HG03108 (cell line): ENCODE data around the gene SOHLH1.

Experiments used
- ATAC-seq: cut with Tn5 transposase; IDR thresholded peaks from one replicate; pipeline ENCODE4 v1.9.1; 2021; ENCODE audit warnings: moderate library complexity; ENCODE audit not compliant: unreplicated experiment

The SOHLH1 gene

GRCh38 chr9:135705376-135705775 is 6.1 kb upstream of the SOHLH1 start:
- ATAC-seq: no peak

DNA sequence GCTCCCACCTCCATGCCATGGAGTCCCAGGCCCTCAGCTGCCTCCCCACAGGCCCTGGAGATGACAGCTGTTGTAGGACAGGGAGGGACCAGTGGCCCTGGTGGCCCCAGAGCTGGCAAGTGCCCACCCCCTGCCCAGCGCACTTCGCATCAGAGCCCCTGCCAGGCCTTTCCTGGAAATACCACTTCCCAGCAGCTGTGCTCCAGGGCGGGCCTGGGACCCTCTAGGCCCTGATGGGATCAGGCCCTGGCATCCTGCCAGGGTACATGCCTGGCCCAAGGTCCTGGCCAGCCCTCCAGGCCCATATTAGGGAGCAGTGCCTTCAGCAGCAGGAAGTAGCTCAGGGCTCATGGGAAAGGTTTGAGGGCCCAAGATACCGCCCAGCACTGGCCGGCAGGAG is 5.2 kb upstream of the SOHLH1 start:
- no peak for ATAC-seq

DNA sequence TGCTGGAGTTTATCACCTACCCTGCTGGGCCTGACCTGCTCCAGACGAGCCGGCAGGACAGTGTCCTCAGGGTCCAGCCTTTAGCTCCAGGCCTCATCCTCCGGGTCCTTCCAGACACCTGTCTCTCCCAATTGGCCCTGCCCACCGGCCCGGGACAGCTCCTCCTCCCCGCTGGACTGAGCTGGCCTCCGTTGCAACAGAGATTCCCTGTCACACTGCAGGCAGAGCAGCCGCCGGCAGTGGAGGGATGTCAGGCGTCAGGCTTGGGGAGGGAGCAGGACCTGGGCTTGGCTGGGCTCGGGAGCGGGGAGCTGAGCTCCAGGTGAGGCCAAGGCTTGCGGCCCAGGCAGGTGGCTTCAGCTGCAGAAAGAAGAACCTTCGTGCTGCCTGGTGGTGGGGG is 4.4 kb upstream of the SOHLH1 start:
- no peak for ATAC-seq

DNA sequence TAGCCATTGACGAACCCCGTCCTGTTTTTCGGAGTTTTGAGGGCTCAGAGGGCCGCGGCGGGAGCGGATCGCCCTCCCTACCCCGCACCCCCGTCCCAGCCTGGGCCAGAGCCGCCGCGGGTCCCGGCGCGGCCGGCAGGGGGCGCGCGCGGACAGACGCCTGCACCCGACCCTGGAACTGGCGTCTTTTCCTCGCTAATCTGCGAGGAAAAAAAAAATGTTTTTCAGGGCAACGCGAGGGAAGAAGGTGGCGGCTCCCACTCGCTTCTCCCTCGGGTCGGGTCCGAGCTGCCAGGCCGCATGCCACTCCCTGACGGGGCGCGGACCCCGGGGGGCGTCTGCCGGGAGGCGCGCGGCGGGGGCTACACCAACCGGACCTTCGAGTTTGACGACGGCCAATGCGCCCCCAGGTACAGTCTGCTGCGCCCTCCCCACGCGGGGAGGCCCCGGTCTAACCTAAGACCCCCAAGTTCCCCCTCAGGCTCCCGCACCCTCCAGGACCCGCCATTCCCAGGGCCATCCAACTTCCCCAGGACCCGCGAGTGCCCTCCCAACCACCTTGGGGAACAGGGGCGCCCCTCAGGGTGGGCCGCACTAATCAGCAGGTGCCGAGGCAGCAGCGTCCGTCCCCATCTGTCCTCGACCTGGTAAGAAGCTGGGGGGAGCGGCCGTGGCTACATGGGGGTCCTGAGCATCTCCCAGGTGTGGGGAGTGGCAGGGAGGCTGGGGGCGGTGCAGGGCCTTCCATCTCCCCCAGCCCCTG is 2.9 kb upstream of the SOHLH1 start, which contains the start of gene KCNT1:
KCNT1 (plus strand) TSS at position 227 of the 763 bp plus-strand sequence; CDS start at position 301, 74 bp downstream.
- no peak for ATAC-seq

DNA sequence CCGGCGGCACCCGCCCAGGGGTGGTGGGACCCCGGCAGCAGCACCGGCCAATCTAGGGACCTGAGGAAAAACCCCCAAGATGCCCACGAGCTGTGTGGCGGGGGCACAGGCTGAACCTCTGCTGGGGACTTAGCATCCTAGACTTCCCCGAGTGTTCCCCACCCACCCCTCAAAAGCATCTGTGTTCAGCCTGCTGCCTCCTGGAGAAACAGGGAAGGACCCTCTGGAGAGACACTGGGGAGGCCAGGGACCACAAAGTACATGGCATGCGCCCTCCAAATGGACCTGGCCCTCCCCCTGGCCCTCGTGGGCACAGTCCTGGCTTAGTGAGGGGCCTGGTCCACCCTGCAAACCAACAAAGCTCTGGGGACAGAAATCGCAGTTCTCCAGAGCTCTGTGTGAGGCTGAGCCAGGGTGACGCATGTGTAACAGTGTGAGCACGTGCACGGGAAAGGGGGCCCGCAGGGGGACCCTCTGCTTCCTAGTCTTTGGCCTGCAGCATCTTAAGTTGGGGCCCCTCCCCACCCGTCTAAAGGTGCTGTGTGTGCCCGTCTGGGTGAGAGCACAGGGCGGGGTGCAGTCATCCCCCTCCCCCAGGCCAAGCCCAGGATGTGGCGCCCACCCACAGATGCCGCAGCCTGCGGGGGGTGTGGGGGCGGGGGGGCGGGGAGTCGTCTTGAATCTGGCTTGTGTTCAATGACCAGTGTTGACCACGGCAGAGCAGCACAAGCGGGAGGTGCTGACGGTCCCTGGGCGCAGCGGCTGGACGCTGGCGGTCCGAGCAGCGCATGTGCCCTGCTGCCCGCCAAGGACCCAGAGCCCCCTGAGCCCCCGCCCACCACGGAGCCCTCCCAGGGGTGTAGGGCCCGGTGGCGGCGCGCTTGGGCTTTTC is 2.0 kb upstream of the SOHLH1 start:
- ATAC-seq: no peak

- ATAC-seq: no peak
These were observed 1.2 kb upstream of the SOHLH1 start for GRCh38 chr9:135700525-135700924.

GRCh38 chr9:135698767-135699166 is 514 bp downstream of the SOHLH1 start:
- no peak for ATAC-seq

DNA sequence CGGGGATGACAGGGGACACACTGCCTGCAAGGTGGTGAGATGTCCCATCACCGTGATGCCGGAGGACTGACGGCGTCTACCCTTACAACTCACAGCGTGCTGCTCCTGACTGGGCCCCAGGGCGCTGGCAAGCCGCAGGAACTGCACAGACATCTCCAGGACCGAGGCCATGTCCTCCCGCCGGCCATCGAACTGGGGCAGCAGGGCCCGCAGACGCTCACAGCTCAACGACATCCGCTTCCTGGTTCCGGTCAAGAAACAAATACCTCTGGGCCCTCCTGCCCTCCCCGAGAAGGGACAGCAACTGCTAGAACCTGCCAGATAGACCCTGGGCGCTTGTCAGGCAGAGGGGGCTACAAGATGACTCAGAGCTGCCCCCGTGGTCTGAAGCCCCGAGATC is 1.0 kb downstream of the SOHLH1 start:
- no peak for ATAC-seq

GRCh38 chr9:135697226-135697625 is 2.1 kb downstream of the SOHLH1 start:
- ATAC-seq: no peak

DNA sequence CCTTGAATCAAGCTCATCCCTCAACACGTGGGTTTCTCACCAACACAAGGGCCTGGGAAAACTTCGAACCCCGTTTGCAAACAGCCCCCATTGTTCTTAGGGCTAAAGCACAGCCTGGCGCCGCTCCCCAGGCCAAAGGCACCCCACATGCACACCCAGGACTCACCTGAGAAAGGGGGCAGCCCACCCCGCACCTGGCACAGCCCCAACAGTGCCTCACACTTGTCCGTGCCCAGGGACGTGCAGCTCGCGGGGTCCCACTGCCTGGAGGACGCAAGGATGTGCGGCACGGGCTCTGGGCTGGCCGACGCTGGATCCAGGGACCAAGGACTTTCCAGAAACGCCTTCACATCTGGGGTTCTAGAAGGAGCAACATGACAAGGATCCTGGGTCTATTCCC is 2.8 kb downstream of the SOHLH1 start:
- no peak for ATAC-seq

GRCh38 chr9:135695642-135696041 is 3.6 kb downstream of the SOHLH1 start:
- ATAC-seq: no peak

- no peak for ATAC-seq
These were observed 4.2 kb downstream of the SOHLH1 start for GRCh38 chr9:135695036-135695435.

GRCh38 chr9:135694414-135694813 is 4.9 kb downstream of the SOHLH1 start:
- no peak for ATAC-seq

DNA sequence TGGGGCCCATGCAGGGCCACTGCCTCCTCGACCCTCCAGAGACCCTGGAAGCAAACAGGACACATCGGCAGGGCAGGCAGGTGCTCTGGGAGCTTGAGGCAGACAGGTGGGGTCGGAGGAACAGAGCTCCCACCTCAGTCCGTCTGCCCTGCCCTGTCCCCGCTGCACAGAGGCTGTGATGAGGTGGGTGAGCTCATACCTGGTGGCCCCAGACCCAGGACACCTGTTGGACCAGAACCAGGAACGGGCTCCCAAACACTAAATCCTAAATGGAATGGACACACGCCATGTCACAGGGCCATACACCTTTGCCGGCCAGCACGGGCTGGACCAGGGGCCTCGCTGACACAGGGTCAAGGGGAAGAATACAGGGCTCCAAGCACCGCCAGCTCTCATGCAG is 5.5 kb downstream of the SOHLH1 start:
- ATAC-seq: no peak

DNA sequence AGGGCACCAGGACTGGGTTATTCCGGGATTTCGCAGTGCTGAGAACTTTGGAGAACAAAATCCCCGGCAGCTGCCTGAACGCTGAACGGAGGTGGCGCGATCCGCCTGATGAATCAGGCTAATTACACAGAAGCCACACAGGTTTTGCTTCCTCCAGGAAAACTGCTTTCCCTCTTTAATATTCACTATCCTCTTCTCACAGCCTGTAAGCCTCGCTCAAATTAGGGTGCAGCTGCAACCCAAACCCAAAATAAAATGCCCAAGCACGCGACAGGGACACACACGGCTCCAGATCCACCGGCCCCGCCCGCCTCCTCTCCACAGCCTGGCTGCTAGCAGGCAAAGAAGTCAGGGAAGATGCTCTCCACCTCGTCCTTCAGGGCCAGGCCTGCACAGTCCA is 6.0 kb downstream of the SOHLH1 start:
- no peak for ATAC-seq

DNA sequence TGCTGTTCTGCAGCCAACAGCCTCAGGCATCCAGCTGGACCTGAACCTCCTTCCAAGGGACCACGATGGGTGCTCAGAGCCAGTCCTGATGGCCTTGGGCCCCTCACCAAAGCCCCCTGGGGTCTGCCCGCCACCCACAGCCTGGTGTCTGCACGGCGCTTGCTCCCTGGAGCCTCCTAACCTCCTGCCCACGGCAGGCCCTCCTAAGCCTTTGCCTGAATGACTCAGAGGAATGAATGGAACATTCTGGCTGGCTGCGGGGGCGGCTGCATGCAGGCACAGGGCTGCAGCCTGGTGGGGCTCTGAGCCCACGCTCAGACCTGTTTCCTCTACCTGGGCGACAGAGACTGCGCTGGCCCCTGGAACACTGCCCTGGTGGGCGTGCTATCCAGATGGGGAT is 6.9 kb downstream of the SOHLH1 start:
- no peak for ATAC-seq

DNA sequence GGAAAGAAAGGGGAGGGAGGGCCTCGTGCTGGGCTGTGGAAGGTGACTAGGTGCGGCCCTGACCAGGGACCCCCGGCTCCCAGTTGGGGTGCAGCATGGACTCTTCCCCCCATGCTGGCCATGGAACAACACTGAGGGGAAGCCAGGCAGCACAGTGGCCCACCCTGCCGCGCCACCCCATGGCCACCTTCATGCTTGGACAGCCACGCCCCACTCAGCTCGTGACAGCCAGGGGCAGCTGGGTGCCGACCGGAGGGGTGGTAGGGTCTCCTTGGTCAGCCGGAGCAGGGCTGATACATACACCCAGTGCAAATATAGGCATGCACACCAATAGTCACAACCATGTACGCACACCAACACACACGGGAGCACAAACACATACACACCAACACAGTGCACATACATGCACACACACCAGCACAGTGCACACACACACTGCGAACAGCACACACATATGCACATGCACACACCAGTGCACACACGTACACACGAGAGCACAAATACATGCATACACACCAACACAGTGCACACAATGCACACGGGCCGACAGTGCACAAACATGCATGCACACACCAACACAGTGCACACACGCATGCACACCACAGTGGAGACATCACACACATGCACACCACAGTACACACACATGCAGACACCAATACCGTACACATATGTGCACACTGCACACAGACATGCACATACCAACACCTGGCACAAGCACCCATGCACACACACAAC is 8.3 kb downstream of the SOHLH1 start:
- no peak for ATAC-seq

GRCh38 chr9:135689011-135689410 is 10.3 kb downstream of the SOHLH1 start:
- no peak for ATAC-seq

- no peak for ATAC-seq
These were observed 12.1 kb downstream of the SOHLH1 start for GRCh38 chr9:135687216-135687615.

GRCh38 chr9:135684691-135685090 is 14.6 kb downstream of the SOHLH1 start:
- no peak for ATAC-seq

- no peak for ATAC-seq
These were observed 15.8 kb downstream of the SOHLH1 start for GRCh38 chr9:135683401-135684034.
